LNCaP clone FGC (cell line): ENCODE results near the gene HACL1.
A peak's percentile ranks its signal among the peaks of the same experiment; 100 is the strongest.

Experiments
- DNase-seq: peaks from one replicate; pipeline ENCODE4 v3.0.0-alpha.2; 2011; ENCODE audit warnings: low read depth
- H3K4me3 ChIP-seq: 2 replicates; pipeline ENCODE4 v1.5.1; 2011; ENCODE audit warnings: mild to moderate bottlenecking, low read depth, low read length, control low read depth
- CTCF ChIP-seq: IDR thresholded peaks from 2 replicates; pipeline ENCODE4 v1.5.1; 2012; ENCODE audit warnings: mild to moderate bottlenecking; ENCODE audit not compliant: control insufficient read depth, insufficient read depth; ENCODE audit errors: extremely low read depth

HACL1 gene

GRCh38 chr3:15601399-15602145 lies at the start of gene HACL1, which contains the start of gene BTD:
Gene HACL1, minus strand, starts transcription at chr3:15601569. Its CDS starts 106 bp downstream, at chr3:15601463.
Gene BTD, plus strand, starts transcription at chr3:15601745. Its CDS starts 33,695 bp downstream, at chr3:15635440.
- peak; percentile 27; the same call in 1 of the 2 replicates for TF ChIP-seq CTCF
- H3K4me3 ChIP-seq, result peak within 1 kb of the TSS; percentile 100
- peak; percentile 99 for DNase-seq

GRCh38 chr3:15649858-15650257 lies 48.5 kb upstream of the HACL1 start:
- no peak for DNase-seq
- no peak for TF ChIP-seq CTCF
- no peak overlapping the region for H3K4me3 ChIP-seq

- TF ChIP-seq CTCF, result no peak
- no peak overlapping the region for H3K4me3 ChIP-seq
- DNase-seq, result no peak
Observed at GRCh38 chr3:15649341-15649740, 48.0 kb upstream of the HACL1 start.

GRCh38 chr3:15647611-15648167 lies 46.3 kb upstream of the HACL1 start:
- no peak overlapping the region for H3K4me3 ChIP-seq
- TF ChIP-seq CTCF, result no peak
- no peak for DNase-seq

- H3K4me3 ChIP-seq, result no peak overlapping the region
- DNase-seq, result no peak
- no peak for TF ChIP-seq CTCF
Observed at GRCh38 chr3:15646851-15647511, 45.6 kb upstream of the HACL1 start.

- H3K4me3 ChIP-seq, result no peak overlapping the region
- no peak for DNase-seq
- TF ChIP-seq CTCF, result no peak
Observed at GRCh38 chr3:15645740-15646501, 44.6 kb upstream of the HACL1 start.
